Kidney epithelial cell (primary cell): ENCODE results near the gene STIM1. TPM values are rescaled to one million over a fixed set of nuclear protein-coding genes. Genes with fewer than 3 reads are reported as not detected.
"Not testable (repeated sequence)": the region's sequence is repeated elsewhere in the genome, so short reads cannot be mapped to it uniquely, and the experiment has no call there.

Experiments
- DNase-seq: peaks from one replicate; pipeline ENCODE4 v3.0.0-alpha.2; 2010; ENCODE audit warnings: low read depth
- H3K27me3 ChIP-seq: 2 replicates; pipeline ENCODE4 v1.6.0; 2011; ENCODE audit warnings: low read length; ENCODE audit not compliant: control insufficient read depth, insufficient read depth
- H3K36me3 ChIP-seq: 2 replicates; pipeline ENCODE4 v1.5.1; 2011; ENCODE audit warnings: low read length; ENCODE audit not compliant: control insufficient read depth, insufficient read depth
- H3K4me3 ChIP-seq: 2 replicates; pipeline ENCODE4 v1.5.1; 2011; ENCODE audit warnings: low read depth, mild to moderate bottlenecking, control low read depth, low read length
- CTCF ChIP-seq: IDR thresholded peaks from 2 replicates; pipeline ENCODE4 v1.5.1; 2011; ENCODE audit warnings: mild to moderate bottlenecking, moderate library complexity, low read length, control low read depth, inconsistent platforms; ENCODE audit not compliant: insufficient read depth, poor library complexity, severe bottlenecking
- total RNA-seq: library from RNA; depleted of rRNA; stranded (reverse); fragments of >200 nt; gene quantifications from 2 replicates; pipeline ENCODE4 v1.2.3, GENCODE V29; 2015

The STIM1 gene
- total RNA-seq, 1 donor from 2014 or later: 25.4 TPM

- TF ChIP-seq CTCF: no peak
- Histone ChIP-seq H3K27me3 (no peaks in the 10 kb centered on the region), H3K36me3 (no peaks in the 10 kb centered on the region), H3K4me3 (no peak overlapping the region)
- no peak for DNase-seq
Measured at GRCh38 chr11:3810951-3811350, 44.5 kb upstream of the STIM1 start.

GRCh38 chr11:3814832-3815231, 40.6 kb upstream of the STIM1 start:
- H3K27me3 ChIP-seq, H3K4me3 ChIP-seq, DNase-seq, H3K36me3 ChIP-seq: not testable (repeated sequence)

GRCh38 chr11:3815845-3816244, 39.6 kb upstream of the STIM1 start:
- no peak overlapping the region for H3K4me3 ChIP-seq
- DNase-seq: no peak
- no peaks in the 10 kb centered on the region for H3K36me3 ChIP-seq
- no peak for TF ChIP-seq CTCF
- H3K27me3 ChIP-seq: no peaks in the 10 kb centered on the region

- no peaks in the 10 kb centered on the region for H3K27me3 ChIP-seq
- no peaks in the 10 kb centered on the region for H3K36me3 ChIP-seq
- no peak overlapping the region for H3K4me3 ChIP-seq
- TF ChIP-seq CTCF: no peak
- no peak for DNase-seq
Measured at GRCh38 chr11:3816673-3817072, 38.8 kb upstream of the STIM1 start.

GRCh38 chr11:3817181-3817800, 38.2 kb upstream of the STIM1 start:
- DNase-seq: no peak
- TF ChIP-seq CTCF: no peak
- no peak overlapping the region for H3K4me3 ChIP-seq
- no peaks in the 10 kb centered on the region for H3K36me3 ChIP-seq
- no peaks in the 10 kb centered on the region for H3K27me3 ChIP-seq

GRCh38 chr11:3820971-3821370, 34.5 kb upstream of the STIM1 start:
- Histone ChIP-seq H3K4me3 (no peak overlapping the region), H3K27me3 (no peaks in the 10 kb centered on the region), H3K36me3 (no peaks in the 10 kb centered on the region)
- no peak for DNase-seq
- TF ChIP-seq CTCF: no peak
